ENCODE results near the gene DGKG. TPM values are rescaled to one million over a fixed set of nuclear protein-coding genes. Genes with fewer than 3 reads are reported as not detected.

The DGKG gene
- polyA plus RNA-seq, 1 of the 3 experiments (the other 2 are of a cell fraction) = 0.12 TPM

DNA sequence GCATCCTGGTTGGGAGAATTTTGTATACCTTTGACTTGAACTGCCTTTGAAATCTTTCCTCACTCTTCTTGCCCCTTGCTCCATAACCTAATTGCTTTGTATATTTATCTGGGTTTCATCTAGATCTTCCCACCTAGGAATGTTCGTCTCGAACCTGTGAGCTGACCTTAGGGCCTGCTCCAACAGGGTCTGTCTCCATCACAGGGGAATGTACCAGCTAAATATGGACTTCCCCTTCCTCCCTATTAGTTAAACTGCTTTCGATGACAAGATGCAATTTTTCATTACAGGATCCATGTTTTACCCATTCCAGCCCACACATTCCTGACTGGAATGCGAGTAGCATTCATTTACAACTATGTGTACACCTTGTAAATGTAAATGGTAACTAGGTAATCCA lies 242.5 kb downstream of the DGKG start:
- CTCF ChIA-PET = interaction anchor here (0.6 kb wide), 1 partner anchor 76 kb away, joined by 3 read pairs; no protein-coding TSS in a partner anchor
- no peak overlapping the region for H3K4me2 ChIP-seq

More for the DNA sequence above, 242.5 kb downstream of the DGKG start:
- Histone ChIP-seq H4K20me1 (ENCODE audit: insufficient read depth) (no peaks in the 10 kb centered on the region), H3K27me3 (ENCODE audit: insufficient read depth) (no peaks in the 10 kb centered on the region; the same call in 1 of the 2 replicates), H2AFZ (ENCODE audit: low read depth) (no peak overlapping the region), H3K4me3 (ENCODE audit: low read depth in 2 of 2, low read length in 1 of 2) (no peak overlapping the region), H3F3A (replicated peaks; ENCODE audit: insufficient read depth) (no peaks in the 10 kb centered on the region), H3K9me3 (no peaks in the 10 kb centered on the region), H3K9ac (no peak overlapping the region), H3K27ac (ENCODE audit: low read depth in 2 of 2, low read length in 1 of 2) (no peak overlapping the region), H3K36me3 (replicated peaks in 1 of 2; ENCODE audit: control insufficient read depth in 1 of 2, insufficient read depth in 2 of 2, low read length in 1 of 2) (no peaks in the 10 kb centered on the region), H3K79me2 (ENCODE audit: insufficient read depth) (no peaks in the 10 kb centered on the region), H3K9me2 (no peaks in the 10 kb centered on the region), H3K4me1 (ENCODE audit: control insufficient read depth in 1 of 2, insufficient read depth in 2 of 2, low read depth in 1 of 2, low read length in 1 of 2) (no peaks in the 10 kb centered on the region; a peak in 1 of 4 replicates)
- POLR2A ChIA-PET = no interaction called here
- WGBS (ENCODE audit: low lambda C conversion rate) = 52% methylated on average over 4 of the region's 4 CpGs
- no peak for DNase-seq
- TF ChIP-seq CHD2 (IDR thresholded peaks at IDR 0.05; ENCODE audit: low read length, partially characterized antibody) (no peak), GATA2 (CRISPR knock-in tag; IDR thresholded peaks at IDR 0.05) (no peak), SIN3A (IDR thresholded peaks at IDR 0.05; ENCODE audit: borderline replicate concordance, low read depth, low read length) (no peak), EZH2phosphoT487 (IDR thresholded peaks at IDR 0.05; ENCODE audit: borderline replicate concordance, low read depth) (no peak), MAX (IDR thresholded peaks at IDR 0.05; ENCODE audit: low read depth) (no peak), NFIC (IDR thresholded peaks at IDR 0.05; ENCODE audit: borderline replicate concordance) (no peak), TEAD4 (IDR thresholded peaks at IDR 0.05; ENCODE audit: borderline replicate concordance, insufficient read depth) (no peak), RCOR1 (IDR thresholded peaks at IDR 0.05; ENCODE audit: low read length) (no peak), USF1 (IDR thresholded peaks at IDR 0.05; ENCODE audit: borderline replicate concordance, low read depth) (no peak), RXRA (IDR thresholded peaks at IDR 0.05; ENCODE audit: borderline replicate concordance, low read depth) (no peak), MEF2A (IDR thresholded peaks at IDR 0.05; ENCODE audit: borderline replicate concordance, low read depth) (no peak), TAF1 (IDR thresholded peaks at IDR 0.05; ENCODE audit: borderline replicate concordance, low read depth, low read length) (no peak), ELF1 (IDR thresholded peaks at IDR 0.05) (no peak), FOXJ3 (CRISPR knock-in tag; IDR thresholded peaks at IDR 0.05) (no peak), GABPA (IDR thresholded peaks at IDR 0.05; ENCODE audit: low read depth) (no peak), RAD21 (IDR thresholded peaks at IDR 0.05; ENCODE audit: low read length) (no peak), REST (IDR thresholded peaks at IDR 0.05; ENCODE audit: low read depth, low read length) (no peak), ZBTB33 (IDR thresholded peaks at IDR 0.05; ENCODE audit: borderline replicate concordance, low read depth) (no peak), JUND (IDR thresholded peaks at IDR 0.05) (no peak)
- TF ChIP-seq, protein P1, sequence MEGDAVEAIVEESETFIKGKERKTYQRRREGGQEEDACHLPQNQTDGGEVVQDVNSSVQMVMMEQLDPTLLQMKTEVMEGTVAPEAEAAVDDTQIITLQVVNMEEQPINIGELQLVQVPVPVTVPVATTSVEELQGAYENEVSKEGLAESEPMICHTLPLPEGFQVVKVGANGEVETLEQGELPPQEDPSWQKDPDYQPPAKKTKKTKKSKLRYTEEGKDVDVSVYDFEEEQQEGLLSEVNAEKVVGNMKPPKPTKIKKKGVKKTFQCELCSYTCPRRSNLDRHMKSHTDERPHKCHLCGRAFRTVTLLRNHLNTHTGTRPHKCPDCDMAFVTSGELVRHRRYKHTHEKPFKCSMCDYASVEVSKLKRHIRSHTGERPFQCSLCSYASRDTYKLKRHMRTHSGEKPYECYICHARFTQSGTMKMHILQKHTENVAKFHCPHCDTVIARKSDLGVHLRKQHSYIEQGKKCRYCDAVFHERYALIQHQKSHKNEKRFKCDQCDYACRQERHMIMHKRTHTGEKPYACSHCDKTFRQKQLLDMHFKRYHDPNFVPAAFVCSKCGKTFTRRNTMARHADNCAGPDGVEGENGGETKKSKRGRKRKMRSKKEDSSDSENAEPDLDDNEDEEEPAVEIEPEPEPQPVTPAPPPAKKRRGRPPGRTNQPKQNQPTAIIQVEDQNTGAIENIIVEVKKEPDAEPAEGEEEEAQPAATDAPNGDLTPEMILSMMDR (IDR thresholded peaks at IDR 0.05) = no peak
